Left renal cortex interstitium (tissue), 4 donors: ENCODE results near the gene GINS1. TPM values are rescaled to one million over a fixed set of nuclear protein-coding genes. Genes with fewer than 3 reads are reported as not detected.
A peak's percentile ranks its signal among the peaks of the same experiment; 100 is the strongest.

Experiments used
- DNase-seq, 4 donors: peaks; one replicate each; pipeline ENCODE4 v3.0.0-alpha.2; 2013; ENCODE audit warnings: low read depth in 4 of 4, low spot score in 2 of 4, missing footprints in 1 of 4
- polyA plus RNA-seq, 4 donors: library from polyadenylated mRNA; unstranded; fragments of 120-200 nt; gene quantifications; one replicate each; pipeline ENCODE4 v1.2.1, GENCODE V29; 2013; ENCODE audit not compliant: insufficient read length in 4 of 4

GINS1 gene
- polyA plus RNA-seq, result 10 to 100 TPM; 17.5 to 24.4 (median 20.9) TPM

GRCh38 chr20:25407311-25408169 is at the start of gene GINS1:
TSS of gene GINS1 (plus strand) at chr20:25407673. CDS start at chr20:25407821, 148 bp downstream.
- DNase-seq, result peak; percentile 70 to 90 (median 82)

- no peak for DNase-seq
Observed at GRCh38 chr20:25360631-25361286, 46.7 kb upstream of the GINS1 start.

DNA sequence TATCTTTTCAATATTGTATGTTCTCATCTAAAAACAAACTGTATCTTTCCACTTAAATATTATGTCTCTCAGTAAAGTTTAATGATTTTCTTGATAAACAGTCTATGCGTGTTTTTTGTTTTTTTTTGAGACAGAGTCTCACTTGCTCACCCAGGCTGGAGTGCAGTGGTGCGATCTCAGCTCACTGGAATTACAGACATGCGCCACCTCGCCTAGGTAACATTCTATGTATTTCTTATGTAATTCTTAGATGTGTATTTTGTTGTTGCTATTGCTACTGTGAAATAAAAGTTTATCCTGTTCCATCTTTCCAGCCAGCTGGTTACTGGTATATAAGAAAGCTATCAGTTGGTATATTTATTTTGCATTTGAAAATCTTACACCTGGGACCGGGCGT is 46.2 kb upstream of the GINS1 start:
- DNase-seq, result no peak

GRCh38 chr20:25364180-25364788 is 43.2 kb upstream of the GINS1 start:
- no peak for DNase-seq

DNA sequence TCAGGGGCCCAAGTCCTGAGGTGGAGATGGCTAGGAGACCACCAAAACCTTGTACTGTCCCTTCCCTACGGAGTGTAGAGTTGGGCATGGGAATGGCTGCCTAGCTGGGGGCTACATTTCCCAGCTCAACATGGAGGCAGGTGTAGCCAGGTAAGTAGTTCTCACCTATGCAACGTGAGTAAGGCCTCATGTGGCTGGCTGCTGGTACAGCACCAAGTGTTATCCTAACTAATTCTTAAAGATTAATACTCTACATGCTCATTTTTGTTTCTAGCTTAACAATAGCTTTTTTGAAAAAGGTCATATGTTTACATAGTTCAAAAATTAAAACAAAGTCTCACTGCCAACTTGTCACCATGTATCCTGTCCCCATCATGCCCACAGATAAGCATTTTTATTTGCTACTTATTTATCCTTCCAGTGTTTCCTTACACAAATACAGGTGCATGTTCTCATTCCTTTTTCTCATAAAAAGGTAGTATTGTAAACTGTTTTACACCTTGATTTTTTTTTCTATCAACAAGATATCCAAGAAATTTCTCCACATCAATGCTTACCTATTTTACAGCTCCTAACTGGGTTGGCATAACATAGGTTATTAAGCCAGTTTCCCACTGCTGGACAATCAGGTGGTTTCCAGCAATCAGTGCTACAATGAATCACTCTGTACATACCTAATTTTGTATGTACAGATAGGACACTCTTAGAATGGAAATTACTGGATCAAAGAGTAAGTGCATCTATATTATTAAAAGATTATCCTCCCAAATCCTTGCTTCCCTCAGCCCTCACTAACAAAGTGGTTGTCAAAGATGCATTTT is 42.4 kb upstream of the GINS1 start:
- DNase-seq, result no peak

GRCh38 chr20:25368526-25368925 is 38.9 kb upstream of the GINS1 start:
- no peak for DNase-seq

DNA sequence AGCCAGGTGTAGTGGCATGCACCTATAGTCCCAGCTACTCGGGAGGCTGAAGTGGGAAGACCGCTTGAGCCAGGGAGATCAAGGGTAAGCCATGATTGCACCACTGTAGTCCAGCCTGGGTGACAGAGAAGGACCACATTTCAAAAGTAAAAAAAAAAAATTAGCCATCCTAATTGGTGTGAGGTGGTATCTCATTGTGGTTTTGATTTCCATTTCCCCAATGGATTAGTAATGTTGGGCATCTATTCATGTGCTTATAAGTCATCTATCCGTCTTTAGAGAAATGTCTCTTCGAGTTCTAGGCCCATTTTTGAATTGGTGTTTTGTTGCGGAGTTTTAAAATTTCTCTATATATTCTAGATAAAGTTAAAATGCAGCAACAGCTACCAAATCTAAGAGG is 38.5 kb upstream of the GINS1 start:
- no peak for DNase-seq

DNA sequence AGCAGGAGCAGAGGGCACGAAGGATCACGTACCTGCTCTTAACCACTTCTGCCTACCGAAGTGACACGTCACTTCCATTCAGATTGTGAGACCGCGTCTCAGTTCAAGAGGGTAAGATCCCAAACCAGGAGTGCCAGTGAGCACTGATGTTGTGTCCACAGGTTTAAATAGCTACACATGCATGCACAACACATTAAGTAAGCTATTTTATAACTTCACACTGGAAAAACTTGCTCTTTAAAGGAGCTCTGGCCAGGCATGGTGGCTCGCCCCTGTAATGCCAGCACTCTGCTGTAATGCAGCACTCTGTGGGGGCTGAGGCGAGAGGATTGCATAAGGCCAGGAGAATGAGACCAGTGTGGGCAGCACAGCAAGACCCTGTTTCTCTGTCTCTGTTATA is 37.9 kb upstream of the GINS1 start:
- no peak for DNase-seq

DNA sequence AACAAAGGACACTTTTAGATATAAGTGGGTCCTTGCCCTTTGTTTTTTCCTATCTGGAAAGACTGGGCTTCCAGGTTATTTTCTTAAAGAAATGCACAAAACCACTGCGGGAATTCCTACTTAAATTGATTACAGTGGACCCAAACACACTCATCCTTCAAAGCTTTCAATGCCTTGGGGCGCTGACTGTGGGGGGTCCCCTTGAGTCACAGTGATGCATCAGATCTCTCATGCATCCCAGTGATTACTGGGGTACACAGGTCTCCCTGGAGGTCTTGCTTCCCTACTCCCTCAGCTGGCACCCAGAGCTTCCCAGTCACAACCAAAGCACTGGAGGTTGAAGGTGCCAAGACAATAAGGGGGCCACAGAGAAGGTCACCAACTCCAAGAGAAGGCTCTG is 37.5 kb upstream of the GINS1 start:
- no peak for DNase-seq

- DNase-seq, result no peak
Observed at GRCh38 chr20:25372584-25373336, 34.7 kb upstream of the GINS1 start.

DNA sequence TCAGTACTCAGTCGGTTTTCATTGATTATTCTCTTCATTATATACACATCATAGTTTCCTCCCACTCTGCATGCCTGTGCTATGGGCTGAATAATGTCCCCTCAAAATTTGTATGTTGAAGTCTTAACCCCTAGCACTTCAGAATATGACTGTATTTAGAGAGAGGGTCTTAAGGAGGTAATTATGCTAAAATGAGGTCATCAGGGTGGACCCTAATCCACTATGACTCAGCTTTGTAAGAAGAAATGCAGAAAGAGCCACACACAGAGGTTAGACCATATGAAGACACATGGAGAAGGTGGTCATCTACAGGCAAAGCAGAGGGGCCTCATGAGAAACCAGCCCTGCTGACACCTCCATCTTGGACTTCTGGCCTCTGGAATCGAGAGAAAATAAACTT is 32.6 kb upstream of the GINS1 start:
- DNase-seq, result no peak

DNA sequence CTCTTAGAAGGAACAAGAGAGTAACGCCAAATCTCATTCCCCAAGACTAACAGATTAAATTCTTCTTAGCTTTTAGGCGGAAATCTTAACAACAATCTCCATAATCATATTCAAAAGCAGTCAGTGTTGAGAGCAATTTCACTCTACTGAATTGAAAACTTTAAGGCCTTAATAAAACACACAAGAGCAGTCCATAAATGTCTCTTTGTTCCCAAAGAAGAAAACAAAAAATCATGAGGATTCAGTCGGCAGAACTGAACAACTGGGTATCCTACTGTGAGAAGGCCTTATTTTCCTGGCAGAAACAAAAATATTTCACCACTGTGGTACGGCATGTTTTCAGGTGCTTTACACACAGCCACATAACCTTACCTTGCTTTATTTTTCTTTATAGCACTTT is 31.2 kb upstream of the GINS1 start:
- DNase-seq, result no peak

DNA sequence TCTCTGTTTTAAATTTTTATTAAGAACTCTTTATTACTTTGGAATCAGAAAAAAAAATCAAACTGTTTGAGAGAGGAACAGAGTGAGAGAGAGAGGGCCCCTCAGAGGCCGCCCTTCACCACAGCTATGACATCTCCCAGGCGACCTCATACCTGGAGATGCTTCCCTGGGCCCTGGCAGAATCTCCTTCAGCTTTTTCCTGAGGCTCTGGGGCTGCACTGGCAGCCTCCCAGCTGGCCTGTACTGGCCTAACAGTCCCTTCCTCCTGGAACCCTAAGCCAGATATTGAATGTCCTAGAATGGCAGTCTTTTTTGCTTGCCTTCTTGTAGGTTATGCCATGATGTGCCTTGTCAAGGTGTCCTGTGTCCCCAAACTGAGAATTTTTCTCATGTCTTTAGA is 30.6 kb upstream of the GINS1 start:
- DNase-seq, result no peak

GRCh38 chr20:25378189-25378883 is 29.1 kb upstream of the GINS1 start:
- no peak for DNase-seq

DNA sequence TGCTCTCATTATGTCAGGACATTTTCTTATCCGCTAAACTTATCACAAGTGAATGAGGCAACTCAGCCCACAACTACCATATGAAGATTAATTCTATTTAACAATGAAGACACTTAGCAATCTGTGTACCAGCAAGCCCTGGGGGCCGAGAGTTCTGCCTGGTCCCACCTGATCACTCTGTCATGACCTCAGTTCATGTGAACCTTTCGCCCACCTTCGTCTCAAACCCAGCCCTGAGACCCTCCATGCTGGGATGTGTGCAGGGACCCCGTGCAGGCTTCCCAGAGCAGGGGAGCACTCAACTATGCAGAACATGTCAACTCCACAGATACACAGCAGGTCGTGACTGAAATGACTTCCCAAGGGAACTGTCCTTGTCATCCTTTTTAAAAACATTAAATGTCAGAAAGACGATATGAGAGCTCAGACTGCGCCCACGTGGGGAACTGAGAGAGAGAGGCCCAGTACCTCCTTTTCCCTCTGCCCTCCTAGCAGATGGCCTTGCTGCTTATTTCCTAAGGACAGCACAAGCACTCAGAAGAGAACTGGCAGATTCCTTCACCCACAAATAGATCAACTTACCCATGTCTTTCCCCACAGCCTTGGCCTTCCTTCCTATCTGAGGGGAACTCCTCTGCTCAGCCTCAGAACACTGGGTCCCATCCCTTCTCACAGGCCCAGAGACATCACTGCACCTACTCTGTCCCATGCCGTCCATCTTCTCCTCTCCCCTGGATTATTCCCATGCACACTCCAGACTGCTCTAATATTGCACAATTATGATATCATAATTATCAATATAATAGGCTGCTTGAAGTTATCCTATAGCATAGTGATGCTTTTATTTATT is 28.4 kb upstream of the GINS1 start:
- no peak for DNase-seq

GRCh38 chr20:25380945-25381614 is 26.4 kb upstream of the GINS1 start:
- no peak for DNase-seq

DNA sequence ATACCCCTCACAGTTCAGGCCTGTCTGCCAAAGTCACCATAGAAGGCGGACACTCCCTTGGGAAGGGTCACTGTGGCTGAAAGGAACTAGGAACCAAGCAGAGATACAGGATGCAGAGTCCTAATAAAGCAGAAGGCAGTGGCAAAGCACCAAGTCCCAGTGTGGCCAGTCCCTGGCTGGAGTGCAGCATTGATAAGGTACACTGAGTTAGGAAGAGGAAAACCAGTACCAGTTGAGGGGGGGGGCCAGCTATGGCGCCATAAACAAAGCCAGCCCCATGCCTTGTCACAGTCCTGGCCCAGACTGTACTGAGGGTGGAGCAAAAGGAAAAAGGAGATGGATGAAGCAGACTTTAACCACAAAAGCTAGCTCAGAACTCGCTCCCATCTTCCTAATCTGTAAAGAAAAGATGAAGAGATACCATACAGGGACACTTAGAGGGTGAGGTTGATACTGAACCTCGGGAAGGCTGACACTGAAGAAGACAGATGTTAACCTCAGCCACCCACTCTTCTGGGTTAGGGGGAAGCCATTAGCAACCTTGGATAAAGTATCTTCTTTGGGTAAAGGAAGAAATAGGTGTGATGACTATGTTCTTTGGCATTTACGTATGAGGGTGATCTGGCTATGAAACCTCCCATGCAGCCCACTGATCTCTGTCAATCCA is 24.6 kb upstream of the GINS1 start:
- DNase-seq, result no peak
